Metanephros (tissue), 1 donor: ENCODE data around the gene C12orf43. TPM values are rescaled to one million over a fixed set of nuclear protein-coding genes. Genes with fewer than 3 reads are reported as not detected.

Source experiments
- total RNA-seq: library from RNA; depleted of rRNA; stranded (reverse); fragments of >200 nt; gene quantifications from one replicate; pipeline ENCODE4 v1.2.3, GENCODE V29; 2014

Gene C12orf43
- total RNA-seq: 12.0 TPM

GRCh38 chr12:121015825-121016766 lies at the start of gene C12orf43:
TSS of gene C12orf43 (minus strand) at chr12:121016487. CDS start at chr12:121016474, 13 bp downstream.

GRCh38 chr12:121038861-121039668 lies 22.8 kb upstream of the C12orf43 start, which contains the start of gene OASL:
TSS of gene OASL (minus strand) at chr12:121039246. CDS start at chr12:121038971, 275 bp downstream.

GRCh38 chr12:120978296-120979219 lies 37.7 kb downstream of the C12orf43 start, which contains the start of gene HNF1A:
TSS of gene HNF1A (plus strand) at chr12:120978543. CDS start at chr12:120978769, 226 bp downstream.

Other genes with a start within 250 kb of the C12orf43 start
- 41.2 TPM for gene SPPL3, start 112.1 kb downstream of the C12orf43 start, total RNA-seq
- 9.9 TPM for gene HNF1A, start 37.9 kb downstream of the C12orf43 start, total RNA-seq
- 0.70 TPM for gene OASL, start 22.8 kb upstream of the C12orf43 start, total RNA-seq
- gene P2RX7, start 116.4 kb upstream of the C12orf43 start, total RNA-seq: 2.3 TPM
- 27.0 TPM for gene P2RX4, start 193.6 kb upstream of the C12orf43 start, total RNA-seq